ENCODE data around the gene P2RX1.

DNA sequence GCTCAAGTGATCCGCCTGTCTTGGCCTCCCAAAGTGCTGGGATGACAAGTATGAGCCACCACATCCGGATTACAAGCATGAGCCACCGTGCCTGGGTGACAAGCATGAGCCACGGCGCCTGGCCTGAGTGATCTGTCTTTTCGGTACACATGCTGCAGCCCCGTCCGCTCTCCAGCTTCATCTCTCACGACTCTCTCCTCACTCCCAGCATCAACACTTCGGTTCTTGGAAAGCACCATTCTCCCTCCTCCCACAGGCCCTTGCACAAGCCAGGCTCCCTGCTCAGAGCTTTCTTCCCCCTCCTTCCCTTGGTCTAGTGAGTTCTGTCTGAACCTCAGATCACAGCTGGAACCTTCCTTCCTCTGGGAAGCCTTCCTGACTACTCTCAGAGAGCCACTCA is 63.7 kb downstream of the P2RX1 start:
- TF ChIP-seq, protein P1, sequence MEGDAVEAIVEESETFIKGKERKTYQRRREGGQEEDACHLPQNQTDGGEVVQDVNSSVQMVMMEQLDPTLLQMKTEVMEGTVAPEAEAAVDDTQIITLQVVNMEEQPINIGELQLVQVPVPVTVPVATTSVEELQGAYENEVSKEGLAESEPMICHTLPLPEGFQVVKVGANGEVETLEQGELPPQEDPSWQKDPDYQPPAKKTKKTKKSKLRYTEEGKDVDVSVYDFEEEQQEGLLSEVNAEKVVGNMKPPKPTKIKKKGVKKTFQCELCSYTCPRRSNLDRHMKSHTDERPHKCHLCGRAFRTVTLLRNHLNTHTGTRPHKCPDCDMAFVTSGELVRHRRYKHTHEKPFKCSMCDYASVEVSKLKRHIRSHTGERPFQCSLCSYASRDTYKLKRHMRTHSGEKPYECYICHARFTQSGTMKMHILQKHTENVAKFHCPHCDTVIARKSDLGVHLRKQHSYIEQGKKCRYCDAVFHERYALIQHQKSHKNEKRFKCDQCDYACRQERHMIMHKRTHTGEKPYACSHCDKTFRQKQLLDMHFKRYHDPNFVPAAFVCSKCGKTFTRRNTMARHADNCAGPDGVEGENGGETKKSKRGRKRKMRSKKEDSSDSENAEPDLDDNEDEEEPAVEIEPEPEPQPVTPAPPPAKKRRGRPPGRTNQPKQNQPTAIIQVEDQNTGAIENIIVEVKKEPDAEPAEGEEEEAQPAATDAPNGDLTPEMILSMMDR (IDR thresholded peaks at IDR 0.05; ENCODE audit: low read depth, low read length, missing input control): no peak
- TF ChIP-seq EGR1 (IDR thresholded peaks at IDR 0.05; ENCODE audit: low read depth in 2 of 2): no peak
